Loucy (cell line): ENCODE data around the gene ARL4D.

Experiments
- H2AFZ ChIP-seq: fragments of 200-600 bp; sonication (generic); 2 replicates; pipeline ENCODE4 v1.6.0; 2016; ENCODE audit warnings: antibody characterized with exemption, mild to moderate bottlenecking, low read length, moderate library complexity
- H3F3A ChIP-seq: fragments of 200-600 bp; 2 replicates; pipeline ENCODE4 v1.6.0; 2016; ENCODE audit warnings: antibody characterized with exemption, low read depth, mild to moderate bottlenecking
- H3K27me3 ChIP-seq: fragments of 200-600 bp; sonication (generic); 2 replicates; pipeline ENCODE4 v1.6.1; 2014; ENCODE audit warnings: low read length, mild to moderate bottlenecking; ENCODE audit not compliant: insufficient read depth, poor library complexity, severe bottlenecking
- H3K36me3 ChIP-seq: fragments of 200-600 bp; sonication (generic); 2 replicates; pipeline ENCODE4 v1.6.1; 2016; ENCODE audit warnings: low read length; ENCODE audit not compliant: insufficient read depth
- H3K4me1 ChIP-seq: fragments of 200-600 bp; sonication (generic); 2 replicates; pipeline ENCODE4 v1.5.1; 2014; ENCODE audit warnings: low read length, mild to moderate bottlenecking; ENCODE audit not compliant: insufficient read depth, poor library complexity, severe bottlenecking
- H3K4me2 ChIP-seq: fragments of 200-600 bp; sonication (generic); 2 replicates; pipeline ENCODE4 v1.6.0; 2014; ENCODE audit warnings: antibody characterized with exemption, low read length, low read depth, mild to moderate bottlenecking; ENCODE audit not compliant: poor library complexity, severe bottlenecking
- H3K4me3 ChIP-seq: fragments of 200-600 bp; sonication (generic); 2 replicates; pipeline ENCODE4 v1.5.1; 2014; ENCODE audit warnings: low read length, mild to moderate bottlenecking, mixed read lengths; ENCODE audit not compliant: poor library complexity, severe bottlenecking
- H3K79me2 ChIP-seq: fragments of 200-600 bp; sonication (generic); 2 replicates; pipeline ENCODE4 v1.6.1; 2014; ENCODE audit warnings: low read length; ENCODE audit not compliant: insufficient read depth
- H3K9ac ChIP-seq: fragments of 200-600 bp; sonication (generic); 2 replicates; pipeline ENCODE4 v1.6.0; 2014; ENCODE audit warnings: mild to moderate bottlenecking, low read depth, low read length, moderate library complexity; ENCODE audit not compliant: poor library complexity, severe bottlenecking
- H3K9me2 ChIP-seq: fragments of 200-600 bp; sonication (generic); replicated peaks from 2 replicates; pipeline ENCODE4 v1.6.1; 2016; ENCODE audit warnings: low read depth, low read length, mixed read lengths
- H3K9me3 ChIP-seq: fragments of 200-600 bp; sonication (generic); 2 replicates; pipeline ENCODE4 v1.6.1; 2014; ENCODE audit warnings: mild to moderate bottlenecking, antibody characterized with exemption, low read length, low read depth; ENCODE audit not compliant: insufficient read depth
- H4K20me1 ChIP-seq: fragments of 200-600 bp; sonication (generic); 2 replicates; pipeline ENCODE4 v1.6.0; 2014; ENCODE audit warnings: antibody characterized with exemption, low read length, mild to moderate bottlenecking; ENCODE audit not compliant: insufficient read depth, poor library complexity, severe bottlenecking
- CTCF ChIP-seq: fragments of 200-600 bp; sonication (generic); conservative IDR thresholded peaks from 2 replicates; pipeline ENCODE4 v1.5.1; 2014; ENCODE audit warnings: mild to moderate bottlenecking, antibody characterized with exemption, low read length
- EZH2phosphoT487 ChIP-seq: fragments of 200-600 bp; IDR thresholded peaks from 2 replicates; pipeline ENCODE4 v1.6.1; 2018; ENCODE audit warnings: antibody characterized with exemption, mild to moderate bottlenecking, moderate library complexity, borderline replicate concordance

Gene ARL4D

GRCh38 chr17:43382776-43383175 lies 16.0 kb upstream of the ARL4D start:
- H3K4me3 ChIP-seq: no peak overlapping the region
- H4K20me1 ChIP-seq: no peaks in the 10 kb centered on the region
- H3K36me3 ChIP-seq: no peaks in the 10 kb centered on the region
- no peak overlapping the region for H3K9ac ChIP-seq
- H3K27me3 ChIP-seq: no peaks in the 10 kb centered on the region
- peaks cover under 1% of the 10 kb centered on the region for H3K4me1 ChIP-seq
- no peak overlapping the region for H3K4me2 ChIP-seq
- H3F3A ChIP-seq: no peaks in the 10 kb centered on the region
- no peaks in the 10 kb centered on the region for H3K9me2 ChIP-seq
- no peak overlapping the region for H2AFZ ChIP-seq
- H3K9me3 ChIP-seq: peaks cover 5% of the 10 kb centered on the region; the same call in 1 of the 2 replicates
- H3K79me2 ChIP-seq: no peaks in the 10 kb centered on the region
- TF ChIP-seq CTCF: no peak
- no peak for TF ChIP-seq EZH2phosphoT487

DNA sequence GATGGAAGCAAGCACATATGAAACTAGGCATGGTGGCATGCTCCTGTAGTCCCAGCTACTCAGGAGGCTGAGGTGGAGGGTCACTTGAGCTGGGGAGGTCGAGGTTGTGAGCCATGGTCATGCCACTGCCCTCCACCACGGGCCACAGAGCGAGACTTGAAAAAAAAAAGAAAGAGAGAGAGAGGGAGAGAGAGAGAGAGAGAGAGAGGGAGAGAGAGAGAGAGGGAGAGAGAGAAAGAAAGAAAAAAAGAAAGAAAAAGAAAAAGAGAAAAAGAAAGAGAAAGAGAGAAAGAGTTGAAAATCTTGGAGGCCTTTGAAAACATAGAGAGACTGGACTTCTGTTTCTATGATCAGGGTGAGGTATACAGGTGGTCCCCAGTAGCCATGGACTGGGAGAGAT lies 15.4 kb upstream of the ARL4D start:
- H3K9me2 ChIP-seq: no peaks in the 10 kb centered on the region

GRCh38 chr17:43383826-43384475 lies 14.8 kb upstream of the ARL4D start:
- H3K4me1 ChIP-seq: peaks cover 5% of the 10 kb centered on the region
- H3K9ac ChIP-seq: no peak overlapping the region
- H3K9me2 ChIP-seq: no peaks in the 10 kb centered on the region
- no peaks in the 10 kb centered on the region for H3K79me2 ChIP-seq
- peaks cover 5% of the 10 kb centered on the region; the same call in 1 of the 2 replicates for H3K9me3 ChIP-seq
- no peaks in the 10 kb centered on the region for H3K27me3 ChIP-seq
- no peaks in the 10 kb centered on the region for H4K20me1 ChIP-seq
- TF ChIP-seq EZH2phosphoT487: no peak
- H3K36me3 ChIP-seq: no peaks in the 10 kb centered on the region
- no peaks in the 10 kb centered on the region for H3F3A ChIP-seq
- no peak overlapping the region for H2AFZ ChIP-seq
- no peak overlapping the region for H3K4me3 ChIP-seq
- no peak overlapping the region for H3K4me2 ChIP-seq

More for the DNA sequence above, 15.4 kb upstream of the ARL4D start:
- Histone ChIP-seq H3K4me3 (no peak overlapping the region), H3K9me3 (peaks cover 5% of the 10 kb centered on the region; the same call in 1 of the 2 replicates), H3K79me2 (no peaks in the 10 kb centered on the region), H3K36me3 (no peaks in the 10 kb centered on the region), H3K27me3 (no peaks in the 10 kb centered on the region), H2AFZ (no peak overlapping the region), H3K4me1 (peaks cover 4% of the 10 kb centered on the region), H3F3A (no peaks in the 10 kb centered on the region), H4K20me1 (no peaks in the 10 kb centered on the region), H3K4me2 (no peak overlapping the region), H3K9ac (no peak overlapping the region)
- no peak for TF ChIP-seq EZH2phosphoT487
- TF ChIP-seq CTCF: no peak

- Histone ChIP-seq H3F3A (no peaks in the 10 kb centered on the region), H4K20me1 (no peaks in the 10 kb centered on the region), H3K4me1 (peaks cover 8% of the 10 kb centered on the region), H3K9me3 (peaks cover 5% of the 10 kb centered on the region; the same call in 1 of the 2 replicates), H3K9ac (no peak overlapping the region), H3K4me2 (no peak overlapping the region), H2AFZ (no peak overlapping the region), H3K79me2 (no peaks in the 10 kb centered on the region), H3K27me3 (no peaks in the 10 kb centered on the region), H3K4me3 (no peak overlapping the region), H3K9me2 (no peaks in the 10 kb centered on the region), H3K36me3 (no peaks in the 10 kb centered on the region)
- no peak for TF ChIP-seq EZH2phosphoT487
- no peak for TF ChIP-seq CTCF
Observed at GRCh38 chr17:43384476-43384862, 14.3 kb upstream of the ARL4D start.
